Stimulated activated effector memory CD8-positive, alpha-beta T cell treated with anti-CD3 and anti-CD28 coated beads, Interleukin-12 subunit alpha, Interleukin-12 subunit beta, amount 100 ng/mL, for 72 hours (primary cell): ENCODE results near the gene RPL36AL.

Experiments
- ATAC-seq: fragments of 150-1000 bp; cut with Tn5 transposase; 2 replicates; pipeline ENCODE4 v1.10.0; 2021
- DNase-seq, 2 donors: peaks; one replicate each; pipeline ENCODE4 v3.0.0; 2021 to 2022; ENCODE audit warnings: low spot score in 2 of 2
- H3K27ac Mint-ChIP-seq: one replicate; pipeline ENCODE4 v1.8.0; 2022; ENCODE audit warnings: mild to moderate bottlenecking, mixed read lengths
- H3K36me3 Mint-ChIP-seq: one replicate; pipeline ENCODE4 v1.8.0; 2022; ENCODE audit warnings: mild to moderate bottlenecking, mixed read lengths
- H3K4me1 Mint-ChIP-seq: one replicate; pipeline ENCODE4 v1.8.0; 2022; ENCODE audit warnings: mixed read lengths
- H3K4me3 Mint-ChIP-seq: one replicate; pipeline ENCODE4 v1.8.0; 2022; ENCODE audit warnings: mild to moderate bottlenecking, mixed read lengths
- H3K9me3 Mint-ChIP-seq: one replicate; pipeline ENCODE4 v1.8.0; 2022; ENCODE audit warnings: mixed read lengths

Gene RPL36AL

DNA sequence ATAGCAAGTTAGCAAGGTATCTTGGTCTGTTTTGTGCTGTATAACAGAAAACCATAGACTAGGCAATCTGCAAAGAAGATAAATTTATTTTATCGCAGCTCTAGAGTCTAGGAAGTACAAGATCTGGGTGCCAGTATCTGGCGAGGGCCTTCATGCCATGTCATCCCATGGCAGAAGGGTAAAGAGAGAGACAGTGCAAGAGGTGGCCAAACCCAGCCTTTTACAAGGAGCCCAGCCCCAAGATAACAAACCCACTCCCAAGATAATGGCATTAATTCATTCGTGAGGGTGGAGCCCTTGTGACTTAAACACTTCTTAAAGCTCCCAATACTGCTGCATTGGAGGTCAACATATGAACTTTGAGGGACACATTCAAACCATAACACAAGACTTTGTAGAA lies 51.1 kb downstream of the RPL36AL start:
- DNase-seq (no peak), ATAC-seq (no peak)
- Mint-ChIP-seq H3K4me3 (no peak overlapping the region), H3K9me3 (no peaks in the 10 kb centered on the region), H3K36me3 (peaks cover 17% of the 10 kb centered on the region), H3K27ac (no peak overlapping the region), H3K4me1 (no peaks in the 10 kb centered on the region)
